PFSK-1 (cell line): ENCODE data around the gene OXER1.

Experiments
- FOXP2 ChIP-seq: optimal IDR thresholded peaks from 2 replicates; pipeline ENCODE3; 2011; ENCODE audit warnings: borderline replicate concordance, control low read depth, inconsistent platforms; ENCODE audit not compliant: insufficient read depth; ENCODE audit errors: extremely low read length, extremely low read depth
- POLR2AphosphoS5 ChIP-seq: IDR thresholded peaks from 2 replicates; pipeline ENCODE4 v1.6.1; 2012; ENCODE audit warnings: low read depth, mild to moderate bottlenecking, control low read depth, low read length, moderate library complexity
- SIN3A ChIP-seq: IDR thresholded peaks from 2 replicates; pipeline ENCODE4 v1.6.1; 2012; ENCODE audit warnings: mild to moderate bottlenecking, low read length, moderate library complexity, borderline replicate concordance; ENCODE audit not compliant: insufficient read depth
- TAF1 ChIP-seq: IDR thresholded peaks from 2 replicates; pipeline ENCODE4 v1.6.1; 2012; ENCODE audit warnings: low read length, control low read depth, borderline replicate concordance; ENCODE audit not compliant: insufficient read depth
- TF ChIP-seq, protein P1 (sequence below), 2 experiments: IDR thresholded peaks; 2 replicates each; pipeline versions ENCODE4 v1.6.1 to v1.8.0; 2011 to 2012; ENCODE audit warnings: low read depth in 2 of 2, low read length in 2 of 2, control low read depth in 1 of 2, inconsistent platforms in 1 of 2, mild to moderate bottlenecking in 1 of 2, moderate library complexity in 1 of 2; ENCODE audit not compliant: insufficient read depth in 1 of 2

DNA sequence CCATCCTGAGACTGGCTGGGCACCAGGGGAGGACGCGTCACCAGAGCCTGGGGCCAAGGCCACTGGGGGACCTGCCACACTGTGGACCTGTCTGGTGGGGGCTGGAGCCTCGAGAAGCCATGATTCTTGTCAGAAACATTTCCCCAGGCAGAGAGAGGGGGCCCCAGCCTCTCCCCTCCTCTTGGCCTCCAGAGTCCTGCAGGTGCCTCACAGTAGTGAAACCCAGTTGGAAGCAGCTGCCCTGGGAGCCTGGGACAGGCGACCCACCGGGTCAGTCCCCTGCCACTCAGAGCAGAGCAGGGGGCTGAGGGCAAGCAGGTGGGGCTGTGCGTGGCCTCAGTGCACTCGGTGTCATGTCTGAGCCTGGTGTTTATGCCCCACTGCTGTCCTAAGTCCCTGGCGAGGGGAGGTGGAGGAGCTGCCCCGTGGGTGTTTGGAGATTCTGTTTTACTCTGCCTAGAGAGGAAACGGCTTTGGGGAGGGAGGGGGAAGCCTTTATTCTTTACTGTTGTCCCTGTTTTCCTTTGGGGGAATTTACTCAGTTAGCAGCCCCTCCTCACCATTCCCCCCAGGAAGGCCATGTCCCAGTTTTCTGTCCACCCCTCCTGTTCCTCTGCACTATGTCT, 7.7 kb downstream of the OXER1 start:
- TF ChIP-seq, protein P1, sequence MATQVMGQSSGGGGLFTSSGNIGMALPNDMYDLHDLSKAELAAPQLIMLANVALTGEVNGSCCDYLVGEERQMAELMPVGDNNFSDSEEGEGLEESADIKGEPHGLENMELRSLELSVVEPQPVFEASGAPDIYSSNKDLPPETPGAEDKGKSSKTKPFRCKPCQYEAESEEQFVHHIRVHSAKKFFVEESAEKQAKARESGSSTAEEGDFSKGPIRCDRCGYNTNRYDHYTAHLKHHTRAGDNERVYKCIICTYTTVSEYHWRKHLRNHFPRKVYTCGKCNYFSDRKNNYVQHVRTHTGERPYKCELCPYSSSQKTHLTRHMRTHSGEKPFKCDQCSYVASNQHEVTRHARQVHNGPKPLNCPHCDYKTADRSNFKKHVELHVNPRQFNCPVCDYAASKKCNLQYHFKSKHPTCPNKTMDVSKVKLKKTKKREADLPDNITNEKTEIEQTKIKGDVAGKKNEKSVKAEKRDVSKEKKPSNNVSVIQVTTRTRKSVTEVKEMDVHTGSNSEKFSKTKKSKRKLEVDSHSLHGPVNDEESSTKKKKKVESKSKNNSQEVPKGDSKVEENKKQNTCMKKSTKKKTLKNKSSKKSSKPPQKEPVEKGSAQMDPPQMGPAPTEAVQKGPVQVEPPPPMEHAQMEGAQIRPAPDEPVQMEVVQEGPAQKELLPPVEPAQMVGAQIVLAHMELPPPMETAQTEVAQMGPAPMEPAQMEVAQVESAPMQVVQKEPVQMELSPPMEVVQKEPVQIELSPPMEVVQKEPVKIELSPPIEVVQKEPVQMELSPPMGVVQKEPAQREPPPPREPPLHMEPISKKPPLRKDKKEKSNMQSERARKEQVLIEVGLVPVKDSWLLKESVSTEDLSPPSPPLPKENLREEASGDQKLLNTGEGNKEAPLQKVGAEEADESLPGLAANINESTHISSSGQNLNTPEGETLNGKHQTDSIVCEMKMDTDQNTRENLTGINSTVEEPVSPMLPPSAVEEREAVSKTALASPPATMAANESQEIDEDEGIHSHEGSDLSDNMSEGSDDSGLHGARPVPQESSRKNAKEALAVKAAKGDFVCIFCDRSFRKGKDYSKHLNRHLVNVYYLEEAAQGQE (IDR thresholded peaks at IDR 0.05; ENCODE audit: insufficient read depth in 1 of 2, low read depth in 2 of 2, low read length in 2 of 2) = no peak
- TF ChIP-seq TAF1 (no peak), POLR2AphosphoS5 (no peak), SIN3A (no peak), FOXP2 (no peak)
